Body of pancreas (tissue), 4 donors: Measurements from ENCODE around the gene KDF1. TPM values are rescaled to one million over a fixed set of nuclear protein-coding genes. Genes with fewer than 3 reads are reported as not detected.

ENCODE experiments used
- ATAC-seq: fragments of 150-250 bp; one replicate; pipeline ENCODE4 v1.9.1; 2016
- DNase-seq, 4 donors: peaks; one replicate each; pipeline ENCODE4 v3.0.0-alpha.2; 2019
- H3K27ac ChIP-seq, 4 donors: fragments of 200-600 bp; sonication (generic); 1 replicate in 3 of 4; 2 replicates in 1 of 4; pipeline versions ENCODE4 v1.5.1 to v1.6.1; 2016 to 2019; ENCODE audit warnings: mild to moderate bottlenecking in 1 of 4, mixed read lengths in 1 of 4, moderate library complexity in 1 of 4
- H3K27me3 ChIP-seq, 2 donors: fragments of 200-600 bp; sonication (generic); one replicate each; pipeline ENCODE4 v1.6.0; 2016; ENCODE audit warnings: mild to moderate bottlenecking in 1 of 2
- H3K36me3 ChIP-seq, 2 donors: fragments of 200-600 bp; sonication (generic); replicated peaks in 1 of 2; 2 replicates each; pipeline ENCODE4 v1.5.1; 2016; ENCODE audit warnings: low read depth in 2 of 2; ENCODE audit not compliant: insufficient read depth in 1 of 2
- H3K4me1 ChIP-seq: fragments of 200-600 bp; sonication (generic); one replicate; pipeline ENCODE4 v1.6.0; 2016
- H3K4me3 ChIP-seq, 2 donors: fragments of 200-600 bp; sonication (generic); 1 replicate in 1 of 2; 2 replicates in 1 of 2; pipeline ENCODE4 v1.5.1; 2016 to 2019
- H3K9me3 ChIP-seq, 3 donors: fragments of 200-600 bp; sonication (generic); 1 replicate in 2 of 3; 2 replicates in 1 of 3; pipeline ENCODE4 v1.5.1; 2016
- POLR2A ChIP-seq, 3 donors: fragments of 450-650 bp; IDR thresholded peaks; one replicate each; pipeline ENCODE4 v1.6.1; 2016; ENCODE audit warnings: antibody characterized with exemption in 3 of 3, mild to moderate bottlenecking in 2 of 3
- WGBS, 2 donors: methylation state at CpG; one replicate each; pipeline ENCODE4 v1.1.5; 2017; 5-methylcytosine and 5-hydroxymethylcytosine counted together
- intact Hi-C: fragments of 100-400 bp; cut with DNase I; formaldehyde crosslinking; loops from one replicate; pipeline ENCODE4 v1.15.1; 2023
- total RNA-seq, 2 donors: library from RNA; depleted of rRNA; stranded (reverse); fragments of >200 nt; gene quantifications; one replicate each; pipeline ENCODE4 v1.1.0, GENCODE V29; 2016
- TF ChIP-seq, protein P1 (sequence below), 7 experiments: fragments of 450-650 bp in 4 of 7; fragments of 200-600 bp in 3 of 7; sonication (generic) in 3 of 7; IDR thresholded peaks; one replicate each; pipeline ENCODE4 v1.5.1; 2016 to 2019; ENCODE audit warnings: antibody characterized with exemption in 7 of 7

KDF1 gene
- total RNA-seq, 2 donors from 2014 or later: 13.8 to 18.7 TPM

GRCh38 chr1:27001570-27002360, 41.5 kb upstream of the KDF1 start:
- Histone ChIP-seq H3K27me3 (no peaks in the 10 kb centered on the region), H3K9me3 (no peaks in the 10 kb centered on the region), H3K27ac (peak overlapping the region in 3 of 4 donors; percentile 24 to 85 (median 27)), H3K36me3 (no peaks in the 10 kb centered on the region), H3K4me1 (peaks cover 72% of the 10 kb centered on the region), H3K4me3 (no peak overlapping the region)
- DNase-seq (peak in 2 of 4 donors; percentile 29 to 70), ATAC-seq (no peak)
- WGBS, 2 donors: 53 to 71% methylated on average over 8 to 13 of the region's 13 CpGs
- peak in 2 of 3 donors; percentile 7 to 16 for TF ChIP-seq POLR2A (IDR thresholded peaks at IDR 0.05)
- TF ChIP-seq, protein P1, sequence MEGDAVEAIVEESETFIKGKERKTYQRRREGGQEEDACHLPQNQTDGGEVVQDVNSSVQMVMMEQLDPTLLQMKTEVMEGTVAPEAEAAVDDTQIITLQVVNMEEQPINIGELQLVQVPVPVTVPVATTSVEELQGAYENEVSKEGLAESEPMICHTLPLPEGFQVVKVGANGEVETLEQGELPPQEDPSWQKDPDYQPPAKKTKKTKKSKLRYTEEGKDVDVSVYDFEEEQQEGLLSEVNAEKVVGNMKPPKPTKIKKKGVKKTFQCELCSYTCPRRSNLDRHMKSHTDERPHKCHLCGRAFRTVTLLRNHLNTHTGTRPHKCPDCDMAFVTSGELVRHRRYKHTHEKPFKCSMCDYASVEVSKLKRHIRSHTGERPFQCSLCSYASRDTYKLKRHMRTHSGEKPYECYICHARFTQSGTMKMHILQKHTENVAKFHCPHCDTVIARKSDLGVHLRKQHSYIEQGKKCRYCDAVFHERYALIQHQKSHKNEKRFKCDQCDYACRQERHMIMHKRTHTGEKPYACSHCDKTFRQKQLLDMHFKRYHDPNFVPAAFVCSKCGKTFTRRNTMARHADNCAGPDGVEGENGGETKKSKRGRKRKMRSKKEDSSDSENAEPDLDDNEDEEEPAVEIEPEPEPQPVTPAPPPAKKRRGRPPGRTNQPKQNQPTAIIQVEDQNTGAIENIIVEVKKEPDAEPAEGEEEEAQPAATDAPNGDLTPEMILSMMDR (IDR thresholded peaks at IDR 0.05): no peak
- intact Hi-C loops: no loop called here

DNA sequence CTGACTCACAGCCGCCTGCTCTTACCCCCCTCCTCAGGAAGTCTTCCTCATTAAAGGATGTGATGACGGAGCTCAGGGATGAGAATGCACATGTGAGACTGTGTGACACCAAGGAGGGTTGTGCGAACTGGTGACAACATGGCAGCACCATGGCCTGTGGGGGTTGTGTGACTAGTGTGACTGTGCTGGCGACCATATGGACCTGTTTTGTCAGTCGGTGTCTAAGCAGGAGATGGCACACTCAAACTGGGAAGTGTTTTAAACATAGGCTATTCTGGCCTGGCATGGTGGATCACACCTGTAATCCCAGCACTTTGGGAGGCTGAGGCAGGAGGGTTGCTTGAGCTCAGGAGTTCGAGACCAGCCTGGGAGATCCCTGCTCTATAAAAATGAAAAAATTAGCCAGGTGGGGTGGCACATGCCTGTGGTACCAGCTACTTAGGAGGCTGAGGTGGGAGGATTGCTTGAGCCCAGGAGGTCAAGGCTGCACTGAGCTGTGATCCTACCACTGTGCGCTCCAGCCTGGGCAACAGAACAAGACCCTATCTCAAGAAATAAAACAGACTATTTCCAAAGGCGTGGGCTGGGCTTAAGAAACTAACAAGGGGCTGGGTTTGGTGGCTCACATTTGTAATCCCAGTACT, 40.7 kb upstream of the KDF1 start:
- Histone ChIP-seq H3K4me1 (peaks cover 74% of the 10 kb centered on the region), H3K36me3 (no peaks in the 10 kb centered on the region), H3K4me3 (no peak overlapping the region), H3K27ac (peak overlapping the region in 3 of 4 donors; percentile 24 to 85 (median 27)), H3K9me3 (no peaks in the 10 kb centered on the region), H3K27me3 (no peaks in the 10 kb centered on the region)
- no peak for ATAC-seq
- intact Hi-C loops: no loop called here
- TF ChIP-seq, protein P1 (IDR thresholded peaks at IDR 0.05): no peak
- TF ChIP-seq POLR2A (IDR thresholded peaks at IDR 0.05): no peak
- no peak for DNase-seq
- 74 to 89% methylated on average over 8 of the region's 8 CpGs for WGBS, 2 donors

DNA sequence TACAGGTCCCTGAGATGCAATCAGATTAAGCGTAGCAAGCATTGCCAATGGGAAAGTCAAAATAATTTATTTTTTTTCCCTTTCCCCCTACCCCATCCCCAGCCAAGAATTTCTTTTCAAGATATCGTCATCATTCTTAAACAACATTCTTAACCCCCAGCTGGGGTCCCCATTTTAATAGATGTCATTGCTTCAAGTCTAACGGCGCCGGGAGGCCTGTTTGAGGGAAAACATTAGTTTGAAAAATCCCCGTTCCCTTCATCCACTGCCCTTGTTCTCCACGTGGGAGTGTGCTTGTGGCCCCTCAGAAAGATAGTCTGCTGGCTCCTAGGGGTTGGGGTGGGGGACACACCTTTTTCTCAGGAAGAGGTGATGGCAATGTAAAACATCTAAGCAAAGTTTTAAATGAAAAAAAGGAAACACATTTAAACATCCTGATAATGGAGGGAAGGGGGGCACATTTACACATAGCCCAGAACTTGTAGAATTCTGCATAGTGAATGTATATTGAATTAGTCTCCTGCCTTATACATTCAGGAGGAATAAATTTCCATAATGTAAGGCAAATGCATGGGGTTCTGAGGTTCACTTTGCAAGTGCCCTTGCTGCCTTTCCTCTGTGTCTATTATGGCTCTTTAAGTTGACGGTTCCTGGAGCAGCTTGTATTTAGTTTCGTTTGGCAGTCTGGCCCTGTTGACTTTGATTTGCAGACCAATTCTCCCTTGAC, 40.0 kb upstream of the KDF1 start:
- Histone ChIP-seq H3K36me3 (no peaks in the 10 kb centered on the region), H3K4me1 (peaks cover 81% of the 10 kb centered on the region), H3K9me3 (no peaks in the 10 kb centered on the region), H3K27ac (peak overlapping the region in 3 of 4 donors; percentile 46 to 85 (median 83)), H3K27me3 (no peaks in the 10 kb centered on the region), H3K4me3 (no peak overlapping the region)
- ATAC-seq: no peak
- intact Hi-C loops: no loop called here
- no peak for TF ChIP-seq POLR2A (IDR thresholded peaks at IDR 0.05)
- TF ChIP-seq, protein P1 (IDR thresholded peaks at IDR 0.05): no peak
- no peak for DNase-seq
- 74 to 80% methylated on average over 9 of the region's 9 CpGs for WGBS, 2 donors

GRCh38 chr1:26999440-26999987, 39.2 kb upstream of the KDF1 start:
- peak in 2 of 3 donors; percentile 22 to 35 for TF ChIP-seq POLR2A (IDR thresholded peaks at IDR 0.05)
- TF ChIP-seq, protein P1 (IDR thresholded peaks at IDR 0.05): peak in 1 of 7 experiments; percentile 9
- no peaks in the 10 kb centered on the region for H3K36me3 ChIP-seq
- peaks cover 82% of the 10 kb centered on the region for H3K4me1 ChIP-seq
- H3K27me3 ChIP-seq: no peaks in the 10 kb centered on the region
- WGBS, 2 donors: 50 to 53% methylated on average over 6 to 7 of the region's 7 CpGs
- DNase-seq (peak; percentile 63 to 86 (median 74)), ATAC-seq (peak; percentile 74)
- peak overlapping the region in 3 of 4 donors; percentile 46 to 85 (median 83) for H3K27ac ChIP-seq
- intact Hi-C loops: no loop called here
- no peak overlapping the region for H3K4me3 ChIP-seq
- H3K9me3 ChIP-seq: no peaks in the 10 kb centered on the region
